Suppressor macrophage treated with lipopolysaccharide for 4 hours (primary cell): ENCODE results near the gene TGFBR3.
A peak's percentile ranks its signal among the peaks of the same experiment; 100 is the strongest.

Experiments
- DNase-seq: peaks from one replicate; pipeline ENCODE4 v3.0.0-alpha.2; 2020

Gene TGFBR3

DNA sequence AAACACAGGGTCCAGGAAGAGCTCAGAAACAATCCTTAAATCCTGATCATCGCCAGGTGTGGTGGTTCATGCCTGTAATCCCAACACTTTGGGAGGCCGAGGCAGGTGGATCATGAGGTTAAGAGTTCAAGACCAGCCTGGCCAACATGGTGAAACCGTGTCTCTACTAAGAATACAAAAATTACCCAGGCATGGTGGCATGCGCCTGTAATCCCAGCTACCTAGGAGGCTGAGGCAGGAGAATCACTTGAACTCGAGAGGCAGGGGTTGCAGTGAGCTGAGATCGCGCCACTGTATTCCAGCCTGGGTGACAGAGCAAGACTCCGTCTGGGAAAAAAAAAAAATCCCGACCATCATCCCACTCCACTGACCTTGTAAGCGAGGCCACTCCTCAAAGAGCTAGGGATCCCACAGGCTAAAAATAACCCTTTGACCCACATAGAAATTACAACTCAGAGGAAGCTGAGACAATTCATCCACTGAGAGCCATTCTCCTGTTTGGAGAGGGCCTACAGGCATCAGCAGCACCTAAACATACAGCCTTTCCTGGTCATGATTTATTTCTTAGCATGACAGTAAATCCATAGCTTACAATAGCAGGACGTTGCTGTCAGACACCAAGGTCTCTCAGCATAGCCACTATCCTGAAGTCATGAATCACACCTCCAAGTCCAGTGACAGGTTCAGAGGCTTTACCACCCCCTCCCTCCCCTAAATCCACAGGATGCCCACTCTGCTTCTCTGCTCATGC, 66.7 kb downstream of the TGFBR3 start:
- no peak for DNase-seq

GRCh38 chr1:91818713-91818975, 67.3 kb downstream of the TGFBR3 start:
- no peak for DNase-seq

- no peak for DNase-seq
Measured at GRCh38 chr1:91817211-91817905, 68.6 kb downstream of the TGFBR3 start.

- no peak for DNase-seq
Measured at GRCh38 chr1:91816031-91816430, 69.9 kb downstream of the TGFBR3 start.

- no peak for DNase-seq
Measured at GRCh38 chr1:91814448-91814847, 71.5 kb downstream of the TGFBR3 start.

DNA sequence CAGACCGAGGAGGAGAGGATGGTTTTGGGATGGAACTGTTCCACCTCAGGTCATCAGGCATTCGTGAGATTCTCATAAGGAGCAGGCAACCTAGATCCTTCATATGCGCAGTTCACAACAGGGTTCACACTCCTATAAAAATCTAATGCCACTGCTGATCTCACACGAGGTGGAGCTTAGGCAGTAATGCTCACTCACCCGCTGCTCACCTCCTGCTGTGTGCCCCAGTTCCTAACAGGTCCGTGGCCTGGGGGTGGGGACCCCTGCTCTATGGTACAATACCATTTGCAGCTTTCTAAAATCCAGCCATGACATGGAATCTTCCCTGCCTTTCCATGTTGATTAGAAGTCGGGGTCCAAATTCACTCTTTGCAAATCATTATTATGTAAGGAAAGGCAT, 72.1 kb downstream of the TGFBR3 start:
- DNase-seq, result no peak

GRCh38 chr1:91811363-91812025, 74.5 kb downstream of the TGFBR3 start:
- no peak for DNase-seq

GRCh38 chr1:91809317-91809716, 76.6 kb downstream of the TGFBR3 start:
- DNase-seq, result no peak

GRCh38 chr1:91807921-91808620, 77.9 kb downstream of the TGFBR3 start:
- DNase-seq, result no peak

GRCh38 chr1:91806769-91807700, 78.9 kb downstream of the TGFBR3 start:
- DNase-seq, result no peak

GRCh38 chr1:91806181-91806768, 79.7 kb downstream of the TGFBR3 start:
- DNase-seq, result no peak

DNA sequence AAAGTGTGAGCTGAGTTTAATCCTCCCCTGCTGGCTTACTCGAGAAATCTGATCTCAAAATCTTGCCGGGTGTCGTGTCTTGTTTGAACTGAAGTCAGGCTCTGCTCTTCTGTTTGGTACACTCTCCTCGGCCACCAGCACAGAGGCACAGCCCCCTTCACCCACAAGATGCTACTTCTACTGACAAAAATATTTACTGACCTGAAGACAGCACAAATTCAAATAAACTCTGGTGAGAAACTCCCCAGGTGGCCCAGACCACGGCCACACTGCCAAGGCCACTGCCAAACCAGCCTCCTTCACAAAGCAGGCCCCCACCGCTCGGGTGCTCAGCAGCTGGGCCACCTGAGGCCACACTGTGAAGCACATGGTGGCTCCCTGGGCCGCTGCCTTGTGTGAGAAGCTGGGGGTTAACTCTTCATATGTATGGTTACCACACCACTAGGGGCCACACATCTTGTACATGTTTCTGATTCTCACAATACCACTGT, 80.6 kb downstream of the TGFBR3 start:
- no peak for DNase-seq

DNA sequence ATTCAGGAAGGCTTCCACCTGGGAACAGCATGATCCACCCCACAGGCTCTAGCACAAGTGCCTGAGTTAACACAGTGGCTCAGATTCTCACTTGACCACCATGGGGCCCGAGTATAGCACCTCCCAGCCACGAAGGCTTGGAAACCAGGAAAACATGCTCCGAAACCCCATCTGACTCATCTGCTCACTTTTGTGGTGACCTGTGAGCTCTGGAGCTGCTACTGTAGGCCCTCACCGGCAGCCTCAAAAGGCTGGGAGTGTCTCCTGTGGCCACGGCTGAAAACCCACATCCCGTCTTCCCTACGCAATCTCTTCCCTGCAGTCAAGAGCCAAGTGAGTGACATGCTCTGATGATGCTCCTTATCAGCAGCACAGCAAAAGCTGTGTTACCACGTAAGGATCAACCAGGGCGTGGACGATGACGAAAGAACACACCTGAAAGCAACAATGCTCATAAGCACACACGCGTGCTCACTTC, 81.4 kb downstream of the TGFBR3 start:
- DNase-seq, result no peak

DNA sequence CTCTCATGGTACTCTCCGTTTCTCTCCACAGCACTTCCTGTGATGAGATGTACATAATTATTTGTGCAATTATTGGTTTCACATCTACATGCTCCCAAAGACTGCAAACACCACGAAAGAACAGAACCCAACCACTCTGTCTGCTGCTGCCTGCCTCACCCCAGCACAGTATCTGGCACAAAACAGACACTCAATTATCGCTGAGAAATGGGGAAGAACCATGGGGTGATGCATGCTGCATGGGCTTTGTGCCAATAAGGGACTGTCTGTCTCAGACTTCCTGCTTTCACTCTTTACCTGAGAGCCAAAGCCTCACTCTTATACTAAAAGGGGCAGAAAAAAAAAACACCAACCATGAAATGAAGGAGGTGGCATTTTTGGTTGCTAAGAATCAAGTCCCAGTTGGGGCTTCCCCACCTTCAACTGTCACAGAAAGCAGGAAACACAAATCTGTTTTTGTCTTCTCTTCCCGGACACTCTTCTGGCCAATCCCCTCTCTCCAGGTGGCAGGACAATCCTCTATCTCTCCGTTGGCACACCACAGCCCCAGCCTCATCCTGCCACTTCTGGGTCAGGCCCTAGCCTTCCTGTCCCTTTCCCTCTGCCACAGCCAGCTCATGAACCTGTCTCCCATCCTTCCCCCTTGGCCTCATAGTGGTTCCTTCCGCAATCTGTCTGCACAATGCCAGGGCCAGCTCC, 82.0 kb downstream of the TGFBR3 start:
- peak; percentile 39 for DNase-seq

DNA sequence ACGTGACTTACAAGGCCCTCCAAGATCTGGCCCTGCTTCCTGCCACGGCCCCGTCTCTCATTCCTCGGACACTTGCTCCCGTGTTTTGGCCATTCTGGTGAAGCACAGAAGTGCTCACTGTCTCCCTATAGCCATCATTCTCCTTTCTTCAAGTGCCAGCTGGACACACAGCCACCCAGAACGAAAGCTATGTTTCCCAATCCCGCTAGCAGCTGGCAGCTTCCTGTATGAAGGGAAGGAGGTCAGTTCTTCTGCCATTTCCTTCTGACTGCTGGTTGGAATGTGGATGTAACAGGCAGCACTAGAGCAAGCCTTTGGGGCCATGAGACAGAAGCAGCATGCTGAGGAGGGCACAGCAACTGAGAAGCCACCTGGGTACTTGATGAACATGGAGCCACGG, 82.8 kb downstream of the TGFBR3 start:
- peak; percentile 29 for DNase-seq

DNA sequence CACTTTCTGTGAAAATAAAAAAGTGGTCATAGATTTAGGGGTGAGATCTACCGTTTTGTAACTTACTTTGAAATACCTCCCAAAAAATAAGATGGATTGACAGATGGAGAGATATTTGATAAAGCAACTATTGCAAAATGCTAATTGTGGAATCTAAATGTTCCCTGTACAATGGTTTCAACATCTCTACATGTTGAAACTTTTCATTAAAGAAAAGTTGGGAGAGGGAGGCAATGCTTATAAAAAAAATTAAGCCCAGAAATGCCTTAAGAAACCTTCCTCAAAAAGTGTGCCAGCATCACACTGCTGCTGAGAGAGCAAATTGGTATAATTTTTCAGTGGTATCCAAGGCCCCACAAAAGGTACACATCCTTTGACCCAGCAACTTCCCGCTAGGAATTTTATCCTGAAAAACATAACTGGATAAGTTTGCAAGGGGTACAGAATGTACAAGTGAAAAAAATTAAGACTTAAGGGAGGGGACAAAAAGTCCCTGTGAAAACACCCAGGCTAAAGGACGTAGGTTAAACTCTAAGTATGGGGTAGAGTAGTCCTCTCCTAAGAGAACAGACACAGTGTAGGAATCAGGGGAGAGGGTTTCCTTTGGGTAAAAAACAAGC, 84.3 kb downstream of the TGFBR3 start:
- DNase-seq, result no peak

- DNase-seq, result no peak
Measured at GRCh38 chr1:91799863-91800262, 86.1 kb downstream of the TGFBR3 start.

DNA sequence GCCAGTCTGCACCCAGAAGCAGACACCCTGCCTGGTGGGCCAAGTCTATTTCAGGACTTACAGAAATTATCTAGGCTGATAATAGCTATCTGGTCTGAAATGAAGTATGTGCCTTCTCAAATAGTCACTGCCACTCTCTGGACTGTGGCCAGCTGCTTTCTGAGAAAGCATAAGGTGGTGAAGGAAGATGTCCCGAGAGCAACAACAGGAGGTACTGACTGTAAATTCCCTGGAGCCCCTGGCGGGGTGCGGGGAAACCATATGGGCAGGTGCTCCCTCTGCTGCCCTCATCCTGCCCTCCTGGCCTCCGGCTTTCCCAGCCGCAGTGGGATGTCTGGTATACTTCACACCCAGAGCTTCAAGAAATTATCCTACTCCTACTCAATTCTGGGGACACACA, 86.8 kb downstream of the TGFBR3 start:
- DNase-seq, result no peak

- no peak for DNase-seq
Measured at GRCh38 chr1:91798740-91799139, 87.2 kb downstream of the TGFBR3 start.

GRCh38 chr1:91798241-91798648, 87.7 kb downstream of the TGFBR3 start:
- DNase-seq, result peak; percentile 5

GRCh38 chr1:91797164-91797563, 88.8 kb downstream of the TGFBR3 start:
- DNase-seq, result no peak
